Measurements from ENCODE around the gene RAB34.

RAB34 gene

DNA sequence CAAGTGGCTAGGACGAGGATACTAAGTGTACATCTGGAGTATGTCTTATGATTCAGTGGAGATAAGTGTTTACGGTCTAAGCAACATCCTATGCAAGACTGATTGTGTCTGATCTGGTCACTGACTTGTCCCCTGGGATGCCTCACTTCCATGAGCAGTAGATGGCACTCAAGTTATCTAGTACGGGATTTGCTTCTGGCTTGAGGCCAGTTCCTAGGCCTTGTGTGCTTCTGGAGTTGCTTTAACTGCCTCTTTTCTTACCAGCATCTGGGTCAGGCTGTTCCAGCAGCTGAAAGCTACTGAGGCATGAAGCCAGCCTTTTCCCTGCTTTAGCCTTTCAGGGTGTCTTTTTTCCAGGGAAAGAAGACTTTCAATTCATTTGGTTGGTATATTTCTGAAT lies 32.7 kb downstream of the RAB34 start:
- DNase-seq (ENCODE audit: low read depth in 3 of 3) = no peak

DNA sequence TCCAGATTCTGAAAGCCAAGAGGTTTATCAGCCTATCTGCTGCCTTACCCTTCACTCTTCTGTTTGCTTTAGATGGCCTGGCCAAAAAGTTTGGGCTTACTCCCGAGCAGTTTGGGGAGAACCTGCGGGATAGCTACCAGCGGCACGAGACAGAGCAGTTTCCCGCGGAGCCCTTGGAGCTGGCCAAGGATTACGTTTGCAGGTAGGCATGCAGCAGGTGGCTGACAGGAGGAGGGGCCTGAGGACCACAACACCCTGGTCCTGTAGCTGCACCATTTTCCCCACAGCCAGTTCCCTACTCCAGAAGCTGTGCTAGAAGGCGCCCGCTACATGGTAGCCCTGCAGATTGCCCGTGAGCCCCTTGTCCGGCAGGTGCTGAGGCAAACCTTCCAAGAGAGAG lies 35.0 kb downstream of the RAB34 start:
- no peak for DNase-seq (ENCODE audit: low read depth in 3 of 3)

DNA sequence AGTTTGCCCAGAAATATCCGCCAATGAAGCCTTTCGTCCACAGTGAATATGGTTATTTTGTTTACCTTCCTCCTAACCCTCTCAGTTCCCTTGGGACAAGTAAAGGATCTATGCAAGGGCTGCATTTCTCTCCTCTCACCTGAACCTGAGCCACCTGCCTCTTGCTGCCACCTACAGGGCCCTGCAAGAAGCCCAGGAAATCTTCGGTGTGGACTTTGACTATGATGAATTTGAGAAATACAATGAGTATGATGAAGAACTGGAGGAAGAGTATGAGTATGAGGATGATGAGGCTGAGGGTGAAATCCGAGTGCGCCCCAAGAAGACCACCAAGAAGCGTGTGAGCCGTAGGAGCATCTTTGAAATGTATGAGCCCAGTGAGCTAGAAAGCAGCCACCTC lies 41.7 kb downstream of the RAB34 start:
- no peak for DNase-seq (ENCODE audit: low read depth in 3 of 3)

DNA sequence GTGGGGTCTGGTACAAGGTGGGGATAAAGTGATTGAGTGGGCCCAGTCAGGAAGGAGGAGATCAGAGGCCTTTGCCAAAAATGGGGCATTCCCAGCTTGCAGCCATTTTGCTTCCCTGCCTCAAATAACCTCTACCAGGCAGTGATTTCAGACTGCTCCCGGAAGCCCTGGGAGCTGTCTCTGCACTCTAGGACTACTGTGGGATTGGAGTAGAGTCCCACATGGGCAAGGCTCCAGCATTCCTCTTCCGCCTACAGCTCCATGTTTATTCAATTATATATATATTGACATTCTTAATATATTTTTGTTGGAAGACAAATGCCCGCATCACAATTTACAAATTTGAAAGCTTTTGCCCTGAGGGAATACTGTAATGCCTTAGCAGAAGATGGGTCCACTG lies 42.2 kb downstream of the RAB34 start:
- DNase-seq (ENCODE audit: low read depth in 3 of 3) = no peak

DNA sequence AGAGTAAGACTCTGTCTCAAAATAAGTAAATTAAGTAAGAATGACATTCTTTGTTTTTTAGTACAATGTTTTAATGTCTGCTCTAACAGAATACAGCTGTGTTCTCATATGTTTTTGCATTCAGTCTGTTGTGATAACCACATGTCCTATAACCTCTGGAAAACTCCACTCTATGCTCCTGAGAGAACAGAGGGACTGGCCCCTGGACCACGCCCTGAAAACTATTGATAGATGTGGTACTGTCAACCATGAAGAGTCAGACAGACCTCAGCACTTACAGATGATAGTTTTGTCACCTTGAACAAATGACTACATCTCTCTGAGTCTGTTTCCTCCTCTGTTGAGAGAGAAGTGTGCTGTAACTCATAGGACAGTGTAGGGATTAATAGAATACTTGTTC lies 47.8 kb downstream of the RAB34 start:
- DNase-seq (ENCODE audit: low read depth in 3 of 3) = no peak

DNA sequence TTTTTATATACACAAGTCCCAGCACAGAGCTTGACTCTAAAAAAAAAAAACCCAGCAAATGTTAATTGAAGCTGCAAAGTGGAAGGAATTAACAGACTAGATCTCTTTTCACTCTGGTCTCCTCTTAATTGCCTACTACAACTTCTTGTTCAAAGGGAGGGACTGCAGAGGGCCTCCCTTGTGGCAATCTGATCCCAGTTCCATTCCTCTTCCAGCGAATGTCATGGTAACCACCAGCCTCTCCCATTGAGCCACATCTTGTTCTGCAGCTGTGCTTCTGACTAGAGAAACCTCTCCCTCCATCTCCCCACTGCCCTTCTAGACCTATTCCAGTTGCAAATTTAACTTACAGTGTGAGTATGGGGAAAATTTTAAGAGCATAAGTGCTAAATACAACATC lies 49.8 kb downstream of the RAB34 start:
- DNase-seq (ENCODE audit: low read depth in 3 of 3) = no peak

DNA sequence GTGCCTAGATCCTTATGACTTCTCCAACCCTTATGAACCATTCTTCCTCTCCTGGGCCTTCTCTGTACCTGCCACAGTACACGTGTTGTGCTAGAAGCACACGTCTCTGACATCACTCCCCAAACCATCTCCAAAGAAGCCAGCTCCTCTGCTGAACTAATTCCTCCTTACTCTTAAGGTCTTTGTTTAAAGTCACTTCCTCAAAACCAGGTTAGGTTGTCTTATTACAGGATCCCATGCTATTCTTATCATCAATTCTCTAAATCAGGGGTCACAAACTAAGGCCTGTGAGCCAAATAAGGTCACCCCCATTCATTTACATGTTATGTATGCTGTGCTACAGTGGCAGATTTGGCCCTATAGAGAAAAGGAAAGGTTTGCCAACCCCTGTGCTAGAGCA lies 51.7 kb downstream of the RAB34 start:
- DNase-seq (ENCODE audit: low read depth in 3 of 3) = no peak
